ENCODE measurements around the gene SNAPC4.

SNAPC4 gene

GRCh38 chr9:136391737-136392537 is 8.0 kb downstream of the SNAPC4 start:
- no peak for DNase-seq

DNA sequence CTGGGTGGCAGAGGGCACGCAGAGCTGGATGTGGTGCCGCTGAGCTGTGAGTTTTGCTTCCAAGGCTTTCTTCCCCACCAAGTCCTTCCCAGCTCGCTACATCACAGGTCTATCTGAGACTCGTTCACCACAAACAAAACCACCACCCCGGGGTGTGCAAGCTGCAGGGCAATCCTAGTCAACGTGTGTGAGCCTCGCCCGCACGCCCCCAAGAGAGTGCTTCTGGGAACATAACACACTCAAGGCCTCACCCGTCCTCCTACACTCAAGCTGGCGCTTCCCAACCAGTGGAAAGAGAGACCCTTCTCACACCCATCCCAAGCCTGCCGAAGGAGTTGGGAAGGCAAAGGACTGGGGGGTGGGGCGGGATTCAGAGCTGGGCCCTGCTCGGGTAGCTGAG is 10.6 kb downstream of the SNAPC4 start:
- peak; percentile 70 for DNase-seq

DNA sequence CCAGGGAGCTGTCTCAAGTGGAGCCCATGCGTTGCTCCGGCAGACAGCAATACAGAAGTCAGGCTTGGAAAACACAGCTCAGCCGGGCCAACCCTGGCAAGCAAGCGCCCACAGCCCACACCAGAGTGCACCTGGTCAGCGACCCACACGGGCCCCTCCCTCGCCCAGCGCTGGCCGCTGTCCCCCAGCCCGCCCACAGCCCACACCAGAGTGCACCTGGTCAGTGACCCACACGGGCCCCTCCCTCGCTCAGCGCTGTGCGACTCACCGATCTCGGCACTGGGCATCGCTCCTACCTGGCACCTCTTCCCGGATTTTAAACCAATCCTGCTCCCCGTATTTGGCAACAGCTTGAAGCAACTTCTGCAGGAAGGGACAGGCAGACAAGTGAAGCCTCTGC is 12.8 kb downstream of the SNAPC4 start:
- DNase-seq = no peak

DNA sequence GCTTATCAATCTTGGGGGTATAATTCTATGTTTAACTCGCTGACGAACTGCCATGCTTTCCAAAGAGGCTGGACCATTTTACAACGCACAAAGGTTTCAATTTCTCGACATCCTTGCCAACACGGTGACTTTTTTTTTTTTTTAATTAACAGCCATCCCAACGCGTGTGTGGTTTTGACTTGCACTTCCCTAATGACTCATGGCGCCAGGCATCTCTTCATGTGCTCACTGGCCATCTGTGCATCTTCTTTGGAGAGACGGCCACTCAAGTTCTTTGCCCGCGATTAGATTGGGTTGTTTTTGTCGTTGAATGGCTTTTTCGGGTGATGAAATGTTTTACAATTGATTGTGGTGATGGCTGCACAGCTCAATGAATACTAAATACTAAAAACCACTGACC is 14.0 kb downstream of the SNAPC4 start:
- no peak for DNase-seq

DNA sequence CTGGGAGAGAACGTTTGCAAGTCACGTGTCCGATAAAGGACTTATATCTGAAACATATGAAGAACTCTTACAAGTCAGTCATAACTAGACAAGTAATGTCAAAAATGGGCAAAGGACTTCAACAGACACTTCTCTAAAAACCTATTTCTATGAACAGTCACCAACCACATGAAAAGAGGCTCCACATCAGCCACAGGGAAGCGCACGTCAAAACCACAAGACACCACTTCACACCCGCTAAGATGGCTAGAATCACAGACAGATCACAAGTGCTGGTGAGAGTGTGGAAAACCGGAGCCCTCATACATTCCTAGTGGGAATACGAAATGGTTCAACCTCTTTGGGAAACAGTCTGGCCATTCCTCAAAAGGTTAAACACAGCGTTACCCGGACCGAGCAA is 15.0 kb downstream of the SNAPC4 start:
- no peak for DNase-seq

- no peak for DNase-seq
Observed at GRCh38 chr9:136383436-136383835, 16.5 kb downstream of the SNAPC4 start.

DNA sequence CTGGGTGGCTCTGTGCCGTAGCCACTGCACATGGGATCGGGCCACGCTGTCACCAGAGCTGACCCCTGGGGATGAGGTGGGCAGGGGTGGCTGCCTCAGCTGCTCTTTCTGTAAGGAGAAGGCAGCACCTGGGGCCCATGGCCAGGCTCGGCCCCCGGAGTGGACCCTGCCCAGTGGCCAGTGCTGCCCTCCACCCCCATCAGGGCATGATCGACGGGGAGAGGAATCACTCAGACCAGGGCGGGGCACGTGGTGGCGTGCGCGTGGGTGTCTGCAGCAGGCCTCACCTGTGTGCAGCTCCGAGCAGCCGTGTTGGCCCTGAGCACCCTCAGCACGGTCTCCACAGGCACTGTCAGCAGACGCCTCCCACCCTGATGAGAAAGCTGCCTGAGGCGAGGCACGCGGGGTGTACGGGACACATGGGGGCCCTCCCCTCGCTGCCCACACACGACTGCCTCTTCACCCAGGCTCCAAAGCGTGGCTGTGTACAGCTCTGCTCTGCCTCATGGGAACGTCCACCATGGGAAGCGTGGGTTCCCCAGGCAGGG is 17.9 kb downstream of the SNAPC4 start:
- no peak for DNase-seq

DNA sequence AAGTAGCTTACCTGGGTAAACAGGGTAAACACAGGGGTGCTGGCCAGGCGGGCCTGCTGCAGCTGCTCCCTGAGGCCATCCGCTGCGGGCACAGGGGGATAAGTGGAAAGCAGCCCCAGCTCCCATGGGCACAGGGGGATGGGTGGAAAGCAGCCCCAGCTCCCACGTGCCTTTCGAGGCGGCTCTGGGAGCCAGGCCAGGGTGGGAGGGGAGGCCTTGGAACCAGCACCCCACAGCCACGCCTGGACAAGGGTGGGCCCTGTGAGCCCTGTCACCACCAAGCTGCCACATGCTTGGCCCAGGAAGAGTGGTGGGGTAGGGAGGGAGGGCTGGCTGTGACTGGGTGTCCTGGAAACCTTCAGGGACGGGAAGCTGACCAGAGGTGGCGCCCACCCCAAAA is 18.7 kb downstream of the SNAPC4 start:
- no peak for DNase-seq

GRCh38 chr9:136380381-136380780 is 19.6 kb downstream of the SNAPC4 start:
- DNase-seq = no peak

GRCh38 chr9:136379891-136380290 is 20.1 kb downstream of the SNAPC4 start:
- DNase-seq = no peak

DNA sequence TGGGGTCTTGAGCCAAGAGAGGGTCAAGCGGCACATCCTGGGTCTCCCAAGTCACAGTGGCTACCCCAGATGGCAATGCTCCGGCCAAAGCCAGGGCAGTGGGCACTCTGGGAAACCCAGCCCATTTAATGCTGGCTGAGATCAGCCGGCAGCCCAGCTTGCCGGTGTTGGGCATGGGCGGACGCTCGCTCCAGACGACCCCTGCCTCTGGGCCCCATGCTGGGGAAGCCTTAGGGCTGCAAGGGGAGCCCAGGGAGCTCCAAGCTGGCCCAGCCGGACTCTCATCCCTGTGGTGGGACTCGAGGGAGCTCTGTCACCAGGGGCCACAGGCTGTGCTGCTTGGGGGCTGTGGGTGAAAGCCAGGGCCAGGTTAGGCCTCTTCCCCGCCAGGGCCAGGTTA is 20.6 kb downstream of the SNAPC4 start:
- no peak for DNase-seq

- no peak for DNase-seq
Observed at GRCh38 chr9:136379003-136379287, 21.0 kb downstream of the SNAPC4 start.

DNA sequence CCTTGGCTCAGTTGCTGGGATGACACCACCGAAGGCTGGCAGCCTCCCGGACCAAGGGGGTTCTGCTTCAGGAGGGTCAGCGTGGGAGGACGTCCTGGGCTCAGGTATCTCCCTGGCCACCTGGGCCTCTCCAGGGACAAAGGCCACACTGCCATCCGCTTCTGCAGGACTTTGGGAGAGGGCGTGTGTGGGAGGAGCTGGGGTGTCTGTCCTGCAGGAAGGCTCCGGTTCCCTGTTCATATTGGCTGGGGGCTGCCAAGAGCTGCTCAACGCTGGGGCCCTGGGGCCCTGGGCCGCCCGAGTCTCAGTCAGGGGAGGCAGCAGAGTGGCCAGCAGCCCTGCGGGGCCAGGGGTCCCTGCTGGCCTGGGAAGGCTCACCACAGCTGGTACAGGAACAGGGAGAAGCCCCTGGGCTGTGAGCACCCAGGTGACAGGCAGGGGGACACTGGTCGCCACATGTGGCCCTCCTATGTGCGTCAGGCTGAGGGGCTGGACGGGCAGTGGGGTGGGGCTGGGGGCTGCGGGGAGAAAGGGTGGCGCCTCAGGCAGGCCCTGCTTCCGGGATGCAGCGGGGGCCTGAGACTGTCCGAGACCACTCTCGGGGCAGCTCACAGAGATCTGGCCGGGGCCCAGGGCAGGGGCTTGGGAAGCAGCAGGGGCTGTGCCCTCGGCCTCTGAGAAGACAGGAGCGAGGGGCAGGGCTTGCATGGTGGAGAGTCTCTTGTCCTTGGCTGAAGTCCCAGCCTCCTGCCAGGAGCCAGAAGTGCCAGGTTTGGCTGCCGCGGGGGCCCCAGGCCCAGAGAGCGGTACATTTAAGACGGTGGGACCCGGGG is 21.6 kb downstream of the SNAPC4 start:
- DNase-seq = no peak

- no peak for DNase-seq
Observed at GRCh38 chr9:136377341-136378169, 22.4 kb downstream of the SNAPC4 start.

DNA sequence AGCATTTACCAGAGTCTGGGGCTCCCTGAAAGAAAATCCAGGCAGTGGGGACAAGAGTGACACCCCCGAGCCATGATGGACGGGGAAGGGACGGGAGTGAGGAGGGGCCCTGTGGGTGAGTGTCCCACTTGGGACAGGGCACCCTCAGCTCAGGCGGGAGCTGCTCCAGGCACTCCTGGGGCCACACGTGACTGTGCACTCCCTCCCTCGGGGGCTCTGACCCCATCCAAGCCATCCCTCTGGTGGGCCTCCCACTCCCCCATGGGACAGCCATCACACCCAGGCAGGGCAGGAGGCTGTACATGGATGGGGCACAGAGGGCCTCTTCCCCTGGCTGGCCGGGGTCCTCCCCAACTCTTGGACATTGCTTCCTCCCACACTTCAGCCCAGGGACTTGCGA is 23.5 kb downstream of the SNAPC4 start:
- DNase-seq = no peak

DNA sequence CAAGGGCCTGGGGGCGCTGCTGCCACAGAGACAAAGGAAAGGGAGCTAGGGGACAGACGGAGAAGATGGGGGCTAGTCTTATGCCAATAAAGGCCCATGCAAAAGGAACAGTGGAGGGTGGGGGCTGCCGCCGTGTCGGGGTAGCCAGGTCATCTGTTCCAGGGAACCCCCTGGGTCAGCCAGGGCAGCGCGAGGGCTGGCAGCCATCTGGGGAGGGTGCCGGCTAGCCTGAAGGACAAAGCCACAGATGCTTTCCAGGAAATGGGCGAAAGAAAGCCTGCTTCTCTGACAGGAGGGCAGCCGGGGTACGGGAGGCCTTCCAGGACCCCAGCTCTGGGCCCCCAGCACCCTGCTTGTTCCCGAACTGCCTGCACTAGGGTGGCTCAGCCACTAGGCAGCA is 24.9 kb downstream of the SNAPC4 start:
- no peak for DNase-seq

DNA sequence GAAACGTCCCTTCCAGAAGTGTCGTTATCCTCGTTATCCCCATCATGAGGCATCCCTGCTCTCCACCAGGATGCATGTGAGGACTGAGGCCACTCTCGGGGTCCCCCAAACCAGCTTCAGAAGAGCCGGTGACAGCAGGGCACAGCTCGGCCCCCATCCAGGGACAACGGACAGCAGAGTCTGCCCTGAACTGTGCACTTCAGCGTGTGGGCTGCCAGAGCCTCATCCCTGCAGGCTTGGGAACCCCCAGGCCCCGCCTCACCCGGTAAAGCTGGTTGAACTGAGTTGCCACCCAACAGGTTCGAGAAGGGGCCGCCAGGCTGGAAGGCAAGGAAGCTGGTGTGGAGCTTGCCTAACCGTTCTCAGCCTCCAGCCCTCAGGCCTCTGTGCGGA is 25.8 kb downstream of the SNAPC4 start:
- DNase-seq = no peak

DNA sequence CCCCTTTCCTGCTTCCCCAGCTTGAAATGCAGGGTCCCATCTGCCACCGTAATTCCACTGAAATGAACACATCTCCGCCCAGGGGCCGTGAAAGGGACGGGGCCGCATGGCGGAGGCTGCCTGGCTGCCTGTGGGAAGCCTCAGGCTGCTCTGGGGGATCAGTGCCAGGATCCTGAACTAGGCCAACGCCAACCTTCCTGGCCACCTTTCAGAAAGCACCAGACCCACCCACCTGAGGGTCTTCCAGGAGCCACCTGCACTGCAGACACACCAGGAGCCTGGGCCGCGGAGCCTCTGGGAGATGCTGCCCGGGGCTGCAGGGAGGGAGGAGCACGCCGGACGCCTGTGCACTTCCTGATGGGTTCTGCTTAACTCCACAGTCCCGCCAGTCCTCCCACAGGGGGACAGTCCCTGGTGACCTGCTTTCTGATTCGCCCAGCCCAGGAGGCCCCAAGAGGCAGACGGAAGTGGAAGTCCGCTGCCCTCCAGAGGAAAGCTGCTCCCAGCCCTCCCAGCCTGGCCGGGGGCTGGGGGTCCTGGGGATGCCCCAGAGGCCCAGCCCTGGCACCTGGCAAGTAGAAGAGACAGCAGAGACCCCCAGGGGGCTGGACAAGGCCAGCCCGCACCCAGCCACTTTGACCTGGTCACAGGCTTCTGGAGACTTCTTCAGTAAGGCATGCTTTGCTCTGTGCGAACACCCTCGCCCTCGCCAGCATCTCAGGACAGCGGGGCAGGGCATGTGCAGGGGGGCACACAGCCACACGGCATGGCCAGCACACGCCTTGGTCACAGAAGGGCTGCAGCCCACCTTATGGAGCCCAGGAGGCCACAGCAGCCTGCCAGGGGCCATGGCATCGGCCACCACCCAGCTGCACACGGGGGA is 26.4 kb downstream of the SNAPC4 start, which contains the start of gene CARD9:
CARD9 (minus strand) TSS at position 370 of the 883 bp plus-strand sequence. CDS start 1,591 bp downstream, outside the sequence.
- peak; percentile 69 for DNase-seq

DNA sequence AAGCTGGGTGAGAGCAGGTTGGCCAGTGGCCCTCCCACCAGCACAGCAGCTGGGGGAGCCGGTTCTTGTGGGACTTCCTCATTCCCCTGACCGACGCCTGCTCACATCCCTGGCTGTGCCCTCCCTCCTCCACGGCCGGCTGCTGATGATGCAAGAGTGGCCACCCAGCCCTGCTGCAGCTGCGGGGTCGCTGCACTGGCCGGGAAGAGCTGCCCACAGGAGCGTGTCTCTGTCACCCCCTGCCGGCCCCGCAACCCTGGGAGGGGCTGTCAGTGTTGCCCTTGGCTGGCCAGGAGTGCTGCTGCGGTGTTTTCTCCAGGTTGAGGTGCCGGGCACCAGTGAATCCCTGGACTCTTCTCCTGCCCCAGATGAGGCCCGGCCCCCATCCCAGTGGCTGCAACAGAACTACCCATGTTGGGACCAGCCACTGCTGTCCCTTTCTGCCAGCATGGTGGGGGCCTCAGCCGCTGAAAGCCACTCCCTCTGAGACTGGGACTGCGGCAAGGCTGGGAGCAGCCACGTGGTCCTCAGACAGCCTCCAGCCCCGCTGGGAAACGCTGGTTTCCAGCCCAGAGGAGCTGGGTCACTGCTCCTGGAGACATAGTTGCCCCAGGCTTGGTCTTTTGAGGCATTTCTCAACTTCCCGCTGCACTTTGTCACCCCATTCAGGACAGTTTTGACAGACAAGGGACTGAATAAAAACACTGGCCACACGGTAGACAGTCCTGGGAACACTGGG is 27.2 kb downstream of the SNAPC4 start:
- DNase-seq = peak; percentile 48

DNA sequence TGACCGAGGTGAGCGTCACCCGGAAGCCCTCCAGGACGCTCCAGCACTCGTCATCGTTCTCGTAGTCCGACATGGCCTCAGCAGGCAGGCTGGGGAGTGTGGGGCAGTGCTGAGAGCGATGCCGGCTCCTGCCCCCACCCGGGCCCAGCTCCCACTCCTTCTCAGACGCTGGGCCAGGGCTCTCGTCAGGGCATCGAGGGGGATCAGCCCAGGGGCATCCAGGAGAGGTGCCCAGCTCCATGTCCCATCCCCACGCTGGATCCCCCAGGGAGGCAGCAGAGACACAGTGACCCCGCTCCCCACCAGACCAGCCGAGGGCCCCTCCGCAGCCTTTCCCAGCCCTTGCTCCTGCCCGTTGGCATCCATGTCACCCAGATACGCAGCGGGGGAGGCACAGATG is 28.0 kb downstream of the SNAPC4 start:
- DNase-seq = no peak

DNA sequence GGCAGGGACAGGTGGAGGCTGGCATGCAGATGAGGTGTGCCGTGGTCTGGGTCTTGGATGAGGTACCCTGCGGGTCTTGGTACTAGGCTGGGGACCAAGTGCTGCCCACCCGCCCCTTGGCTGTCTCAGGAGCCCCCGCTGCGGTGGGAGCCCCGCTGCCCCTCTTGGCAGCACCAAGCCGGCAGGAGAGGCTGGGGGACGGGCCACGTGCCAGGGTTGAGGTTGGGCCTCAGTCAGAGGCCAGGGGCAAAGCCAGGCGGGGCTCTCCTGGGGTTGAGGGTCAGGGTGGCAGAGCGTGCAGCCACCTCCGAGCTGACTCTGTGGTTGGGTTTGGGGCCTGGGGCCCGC is 28.5 kb downstream of the SNAPC4 start:
- DNase-seq = no peak
